Renal cortical epithelial cell (primary cell): ENCODE results near the gene BMP6. TPM values are rescaled to one million over a fixed set of nuclear protein-coding genes. Genes with fewer than 3 reads are reported as not detected.

Experiments
- DNase-seq: peaks from one replicate; pipeline ENCODE4 v3.0.0-alpha.2; 2011; ENCODE audit warnings: low read depth
- total RNA-seq: library from RNA; depleted of rRNA; stranded (reverse); fragments of >200 nt; gene quantifications from 2 replicates; pipeline ENCODE4 v1.2.3, GENCODE V29; 2014

The BMP6 gene
- total RNA-seq, 1 donor from 2014 or later: 0.75 TPM

- no peak for DNase-seq
Observed at GRCh38 chr6:7903673-7904072, 177.8 kb downstream of the BMP6 start.

GRCh38 chr6:7904654-7905319 lies 178.9 kb downstream of the BMP6 start:
- no peak for DNase-seq

- no peak for DNase-seq
Observed at GRCh38 chr6:7905416-7905815, 179.5 kb downstream of the BMP6 start.

GRCh38 chr6:7906741-7907140 lies 180.8 kb downstream of the BMP6 start:
- no peak for DNase-seq

- no peak for DNase-seq
Observed at GRCh38 chr6:7907159-7907558, 181.3 kb downstream of the BMP6 start.

GRCh38 chr6:7909323-7910276 lies 183.7 kb downstream of the BMP6 start:
- DNase-seq: no peak

- DNase-seq: no peak
Observed at GRCh38 chr6:7910298-7910653, 184.4 kb downstream of the BMP6 start.

- DNase-seq: no peak
Observed at GRCh38 chr6:7910654-7911344, 184.9 kb downstream of the BMP6 start, which contains the start of gene TXNDC5. TXNDC5 (minus strand) TSS chr6:7910788; CDS start chr6:7910776, 12 bp downstream.

GRCh38 chr6:7911345-7911725 lies 185.4 kb downstream of the BMP6 start:
- no peak for DNase-seq

- DNase-seq: no peak
Observed at GRCh38 chr6:7912024-7912423, 186.1 kb downstream of the BMP6 start.

- no peak for DNase-seq
Observed at GRCh38 chr6:7912736-7913517, 187.0 kb downstream of the BMP6 start.

GRCh38 chr6:7914311-7914710 lies 188.4 kb downstream of the BMP6 start:
- no peak for DNase-seq

GRCh38 chr6:7914991-7915789 lies 189.3 kb downstream of the BMP6 start:
- DNase-seq: no peak

- no peak for DNase-seq
Observed at GRCh38 chr6:7916959-7917358, 191.1 kb downstream of the BMP6 start.

GRCh38 chr6:7917729-7918128 lies 191.8 kb downstream of the BMP6 start:
- DNase-seq: no peak

- DNase-seq: no peak
Observed at GRCh38 chr6:7918403-7918802, 192.5 kb downstream of the BMP6 start.

- peak; percentile 78 for DNase-seq
Observed at GRCh38 chr6:7919871-7920270, 194.0 kb downstream of the BMP6 start.

- no peak for DNase-seq
Observed at GRCh38 chr6:7920425-7920824, 194.5 kb downstream of the BMP6 start.

GRCh38 chr6:7921046-7921445 lies 195.1 kb downstream of the BMP6 start:
- no peak for DNase-seq

- DNase-seq: no peak
Observed at GRCh38 chr6:7921632-7922092, 195.8 kb downstream of the BMP6 start.

GRCh38 chr6:7922596-7922995 lies 196.7 kb downstream of the BMP6 start:
- DNase-seq: no peak
